ENCODE measurements around the gene NCKAP1.

Gene NCKAP1

GRCh38 chr2:182911813-182912517 is 126.3 kb downstream of the NCKAP1 start:
- H3K9me3 ChIP-seq (ENCODE audit: control extremely low read depth in 1 of 5, control insufficient read depth in 4 of 5, insufficient read depth in 2 of 5, low read depth in 1 of 5, low read length in 4 of 5): no peaks in the 10 kb centered on the region
- H3K4me3 ChIP-seq (ENCODE audit: control insufficient read depth in 1 of 7, extremely low read depth in 1 of 7, insufficient read depth in 4 of 7, low read depth in 2 of 7, low read length in 6 of 7): no peak overlapping the region
- no peaks in the 10 kb centered on the region for H3K4me1 ChIP-seq (ENCODE audit: control extremely low read depth in 1 of 4, control insufficient read depth in 4 of 4, insufficient read depth in 4 of 4, low read length in 3 of 4)
- POLR2A ChIA-PET: no interaction called here
- H3K27me3 ChIP-seq (replicated peaks in 2 of 5; ENCODE audit: control insufficient read depth in 4 of 5, insufficient read depth in 5 of 5, low read length in 4 of 5): no peaks in the 10 kb centered on the region
- H3K36me3 ChIP-seq (ENCODE audit: control insufficient read depth in 4 of 4, insufficient read depth in 4 of 4, low read length in 3 of 4): no peaks in the 10 kb centered on the region
- DNase-seq: no peak
- WGBS (ENCODE audit: insufficient coverage): no CpG with 5 or more reads among the region's 2 CpGs
- H3K27ac ChIP-seq (ENCODE audit: insufficient read depth in 1 of 2, low read depth in 1 of 2, low read length in 2 of 2, poor library complexity in 1 of 2, severe bottlenecking in 2 of 2): no peak overlapping the region
- CTCF ChIA-PET: interaction anchor here (1.3 kb wide), 1 partner anchor 9 kb away, joined by 3 read pairs; no protein-coding TSS in a partner anchor

GRCh38 chr2:182910965-182911364 is 127.3 kb downstream of the NCKAP1 start:
- ChIA-PET CTCF (no interaction called here), POLR2A (no interaction called here)
- WGBS (ENCODE audit: insufficient coverage): no CpG with 5 or more reads among the region's 1 CpG
- Histone ChIP-seq H3K4me3 (ENCODE audit: control insufficient read depth in 1 of 7, extremely low read depth in 1 of 7, insufficient read depth in 4 of 7, low read depth in 2 of 7, low read length in 6 of 7) (no peak overlapping the region), H3K27ac (ENCODE audit: insufficient read depth in 1 of 2, low read depth in 1 of 2, low read length in 2 of 2, poor library complexity in 1 of 2, severe bottlenecking in 2 of 2) (no peak overlapping the region), H3K27me3 (replicated peaks in 2 of 5; ENCODE audit: control insufficient read depth in 4 of 5, insufficient read depth in 5 of 5, low read length in 4 of 5) (no peaks in the 10 kb centered on the region), H3K4me1 (ENCODE audit: control extremely low read depth in 1 of 4, control insufficient read depth in 4 of 4, insufficient read depth in 4 of 4, low read length in 3 of 4) (no peaks in the 10 kb centered on the region), H3K9me3 (ENCODE audit: control extremely low read depth in 1 of 5, control insufficient read depth in 4 of 5, insufficient read depth in 2 of 5, low read depth in 1 of 5, low read length in 4 of 5) (no peaks in the 10 kb centered on the region), H3K36me3 (ENCODE audit: control insufficient read depth in 4 of 4, insufficient read depth in 4 of 4, low read length in 3 of 4) (no peaks in the 10 kb centered on the region)
- DNase-seq: no peak

GRCh38 chr2:182907081-182907830 is 131.0 kb downstream of the NCKAP1 start:
- Histone ChIP-seq H3K36me3 (ENCODE audit: control insufficient read depth in 4 of 4, insufficient read depth in 4 of 4, low read length in 3 of 4) (no peaks in the 10 kb centered on the region), H3K4me1 (ENCODE audit: control extremely low read depth in 1 of 4, control insufficient read depth in 4 of 4, insufficient read depth in 4 of 4, low read length in 3 of 4) (no peaks in the 10 kb centered on the region), H3K27ac (ENCODE audit: insufficient read depth in 1 of 2, low read depth in 1 of 2, low read length in 2 of 2, poor library complexity in 1 of 2, severe bottlenecking in 2 of 2) (no peak overlapping the region), H3K27me3 (replicated peaks in 2 of 5; ENCODE audit: control insufficient read depth in 4 of 5, insufficient read depth in 5 of 5, low read length in 4 of 5) (no peaks in the 10 kb centered on the region), H3K4me3 (ENCODE audit: control insufficient read depth in 1 of 7, extremely low read depth in 1 of 7, insufficient read depth in 4 of 7, low read depth in 2 of 7, low read length in 6 of 7) (no peak overlapping the region), H3K9me3 (ENCODE audit: control extremely low read depth in 1 of 5, control insufficient read depth in 4 of 5, insufficient read depth in 2 of 5, low read depth in 1 of 5, low read length in 4 of 5) (no peaks in the 10 kb centered on the region)
- ChIA-PET CTCF (interaction anchor here (0.6 kb wide), 1 partner anchor 139 kb away, joined by 3 read pairs; no protein-coding TSS in a partner anchor), POLR2A (no interaction called here)
- WGBS (ENCODE audit: insufficient coverage): 89% methylated on average over 3 of the region's 7 CpGs
- no peak for DNase-seq

- DNase-seq: no peak
- Histone ChIP-seq H3K27ac (ENCODE audit: insufficient read depth in 1 of 2, low read depth in 1 of 2, low read length in 2 of 2, poor library complexity in 1 of 2, severe bottlenecking in 2 of 2) (no peak overlapping the region), H3K4me3 (ENCODE audit: control insufficient read depth in 1 of 7, extremely low read depth in 1 of 7, insufficient read depth in 4 of 7, low read depth in 2 of 7, low read length in 6 of 7) (no peak overlapping the region), H3K4me1 (ENCODE audit: control extremely low read depth in 1 of 4, control insufficient read depth in 4 of 4, insufficient read depth in 4 of 4, low read length in 3 of 4) (no peaks in the 10 kb centered on the region), H3K9me3 (ENCODE audit: control extremely low read depth in 1 of 5, control insufficient read depth in 4 of 5, insufficient read depth in 2 of 5, low read depth in 1 of 5, low read length in 4 of 5) (no peaks in the 10 kb centered on the region), H3K27me3 (replicated peaks in 2 of 5; ENCODE audit: control insufficient read depth in 4 of 5, insufficient read depth in 5 of 5, low read length in 4 of 5) (no peaks in the 10 kb centered on the region), H3K36me3 (ENCODE audit: control insufficient read depth in 4 of 4, insufficient read depth in 4 of 4, low read length in 3 of 4) (no peaks in the 10 kb centered on the region)
- CTCF ChIA-PET: no interaction called here
- POLR2A ChIA-PET: no interaction called here
These were observed 131.8 kb downstream of the NCKAP1 start for GRCh38 chr2:182906454-182906853.

- POLR2A ChIA-PET: no interaction called here
- no peak for DNase-seq
- H3K27me3 ChIP-seq (replicated peaks in 2 of 5; ENCODE audit: control insufficient read depth in 4 of 5, insufficient read depth in 5 of 5, low read length in 4 of 5): no peaks in the 10 kb centered on the region
- H3K27ac ChIP-seq (ENCODE audit: insufficient read depth in 1 of 2, low read depth in 1 of 2, low read length in 2 of 2, poor library complexity in 1 of 2, severe bottlenecking in 2 of 2): no peak overlapping the region
- no peaks in the 10 kb centered on the region for H3K4me1 ChIP-seq (ENCODE audit: control extremely low read depth in 1 of 4, control insufficient read depth in 4 of 4, insufficient read depth in 4 of 4, low read length in 3 of 4)
- WGBS (ENCODE audit: insufficient coverage): 100% methylated on average over 1 of the region's 1 CpG
- H3K9me3 ChIP-seq (ENCODE audit: control extremely low read depth in 1 of 5, control insufficient read depth in 4 of 5, insufficient read depth in 2 of 5, low read depth in 1 of 5, low read length in 4 of 5): no peaks in the 10 kb centered on the region
- CTCF ChIA-PET: no interaction called here
- H3K4me3 ChIP-seq (ENCODE audit: control insufficient read depth in 1 of 7, extremely low read depth in 1 of 7, insufficient read depth in 4 of 7, low read depth in 2 of 7, low read length in 6 of 7): no peak overlapping the region
- H3K36me3 ChIP-seq (ENCODE audit: control insufficient read depth in 4 of 4, insufficient read depth in 4 of 4, low read length in 3 of 4): no peaks in the 10 kb centered on the region
These were observed 133.4 kb downstream of the NCKAP1 start for GRCh38 chr2:182904844-182905243.

- no peak for DNase-seq
- H3K4me1 ChIP-seq (ENCODE audit: control extremely low read depth in 1 of 4, control insufficient read depth in 4 of 4, insufficient read depth in 4 of 4, low read length in 3 of 4): no peaks in the 10 kb centered on the region
- WGBS (ENCODE audit: insufficient coverage): no CpG with 5 or more reads among the region's 2 CpGs
- no peak overlapping the region for H3K4me3 ChIP-seq (ENCODE audit: control insufficient read depth in 1 of 7, extremely low read depth in 1 of 7, insufficient read depth in 4 of 7, low read depth in 2 of 7, low read length in 6 of 7)
- no peaks in the 10 kb centered on the region for H3K9me3 ChIP-seq (ENCODE audit: control extremely low read depth in 1 of 5, control insufficient read depth in 4 of 5, insufficient read depth in 2 of 5, low read depth in 1 of 5, low read length in 4 of 5)
- ChIA-PET CTCF (interaction anchor here (1.2 kb wide), 1 partner anchor 8 kb away, joined by 3 read pairs; no protein-coding TSS in a partner anchor), POLR2A (no interaction called here)
- no peaks in the 10 kb centered on the region for H3K27me3 ChIP-seq (replicated peaks in 2 of 5; ENCODE audit: control insufficient read depth in 4 of 5, insufficient read depth in 5 of 5, low read length in 4 of 5)
- no peaks in the 10 kb centered on the region for H3K36me3 ChIP-seq (ENCODE audit: control insufficient read depth in 4 of 4, insufficient read depth in 4 of 4, low read length in 3 of 4)
- no peak overlapping the region for H3K27ac ChIP-seq (ENCODE audit: insufficient read depth in 1 of 2, low read depth in 1 of 2, low read length in 2 of 2, poor library complexity in 1 of 2, severe bottlenecking in 2 of 2)
These were observed 134.7 kb downstream of the NCKAP1 start for GRCh38 chr2:182903566-182903965.

GRCh38 chr2:182901748-182902147 is 136.5 kb downstream of the NCKAP1 start:
- Histone ChIP-seq H3K27ac (ENCODE audit: insufficient read depth in 1 of 2, low read depth in 1 of 2, low read length in 2 of 2, poor library complexity in 1 of 2, severe bottlenecking in 2 of 2) (no peak overlapping the region), H3K4me3 (ENCODE audit: control insufficient read depth in 1 of 7, extremely low read depth in 1 of 7, insufficient read depth in 4 of 7, low read depth in 2 of 7, low read length in 6 of 7) (no peak overlapping the region), H3K27me3 (replicated peaks in 2 of 5; ENCODE audit: control insufficient read depth in 4 of 5, insufficient read depth in 5 of 5, low read length in 4 of 5) (no peaks in the 10 kb centered on the region), H3K9me3 (ENCODE audit: control extremely low read depth in 1 of 5, control insufficient read depth in 4 of 5, insufficient read depth in 2 of 5, low read depth in 1 of 5, low read length in 4 of 5) (no peaks in the 10 kb centered on the region), H3K36me3 (ENCODE audit: control insufficient read depth in 4 of 4, insufficient read depth in 4 of 4, low read length in 3 of 4) (no peaks in the 10 kb centered on the region), H3K4me1 (ENCODE audit: control extremely low read depth in 1 of 4, control insufficient read depth in 4 of 4, insufficient read depth in 4 of 4, low read length in 3 of 4) (no peaks in the 10 kb centered on the region)
- ChIA-PET POLR2A (no interaction called here), CTCF (no interaction called here)
- no peak for DNase-seq
- WGBS (ENCODE audit: insufficient coverage): 100% methylated on average over 3 of the region's 6 CpGs
